Measurements from ENCODE around the gene TOM1L2.
A peak's percentile ranks its signal among the peaks of the same experiment; 100 is the strongest.
"Not testable (repeated sequence)": the region's sequence is repeated elsewhere in the genome, so short reads cannot be mapped to it uniquely, and the experiment has no call there.

The TOM1L2 gene

DNA sequence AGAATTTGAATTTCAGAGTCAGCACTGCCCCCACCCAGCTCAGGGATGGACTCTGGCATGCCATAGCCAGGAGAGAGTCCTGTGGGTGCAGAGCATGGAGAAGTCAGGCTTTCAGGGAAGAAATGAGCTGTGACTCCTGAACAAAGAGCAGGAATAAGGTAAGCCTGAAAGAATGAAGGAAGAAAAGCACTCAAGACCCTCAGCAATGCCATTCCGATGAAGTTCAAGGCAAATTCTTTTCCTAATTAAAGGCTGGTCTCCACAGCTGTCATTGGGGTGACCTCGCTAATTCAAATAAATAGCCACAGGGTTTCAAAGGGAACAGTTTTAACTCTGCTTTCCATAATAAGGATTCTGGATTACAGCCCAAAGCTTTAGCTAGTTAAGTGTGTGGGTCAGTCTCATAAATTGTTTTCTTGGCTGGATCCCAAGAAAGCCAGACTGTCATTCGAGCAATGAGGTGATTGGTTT lies 31.7 kb downstream of the TOM1L2 start:
- peak overlapping the region in 3 of 11 experiments; percentile 32 to 60 (median 48); a peak in 6 of 22 replicates for H3K4me2 ChIP-seq
- H3K27ac ChIP-seq = no peak overlapping the region
- H3K36me3 ChIP-seq = peaks cover 0 to 4% (median 0%) of the 10 kb centered on the region in 11 experiments; a peak in 1 of 22 replicates
- TF ChIP-seq Cebpa-rat (IDR thresholded peaks at IDR 0.05) = no peak
- no peak overlapping the region for H3K9ac ChIP-seq
- H3K27me3 ChIP-seq = no peaks in the 10 kb centered on the region
- peaks cover 21 to 83% (median 35%) of the 10 kb centered on the region in 10 experiments for H3K4me1 ChIP-seq
- H3K9me3 ChIP-seq (replicated peaks in 1 of 11) = no peaks in the 10 kb centered on the region
- H3K4me3 ChIP-seq = no peak overlapping the region
- H4K20me1 ChIP-seq = peaks cover 0 to 10% (median 0%) of the 10 kb centered on the region in 11 experiments; a peak in 6 of 22 replicates

DNA sequence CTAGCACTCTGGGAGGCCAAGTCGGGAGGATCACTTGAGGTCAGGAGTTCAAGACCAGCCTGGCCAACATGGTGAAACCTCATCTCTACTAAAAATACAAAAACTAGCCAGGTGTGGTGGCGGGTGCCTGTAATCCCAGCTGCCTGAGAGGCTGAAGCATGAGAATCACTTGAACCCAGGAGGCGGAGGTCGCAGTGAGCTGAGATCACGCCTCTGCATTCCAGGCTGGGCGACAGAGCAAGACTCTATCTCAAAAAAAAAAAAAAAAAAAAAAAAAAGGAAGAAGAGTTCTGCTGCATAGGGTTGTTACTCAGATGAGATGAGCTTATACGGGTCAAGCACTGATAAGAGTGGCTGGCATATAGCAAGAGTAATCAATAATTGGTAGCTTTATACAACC lies 32.3 kb downstream of the TOM1L2 start:
- peak overlapping the region in 3 of 11 experiments; percentile 32 to 60 (median 48); a peak in 5 of 22 replicates for H3K4me2 ChIP-seq
- H3K4me3 ChIP-seq; H3K36me3 ChIP-seq; H3K27me3 ChIP-seq; H3K9me3 ChIP-seq (replicated peaks in 1 of 11); H3K9ac ChIP-seq; H3K27ac ChIP-seq: not testable (repeated sequence)
- peaks cover 0 to 10% (median 0%) of the 10 kb centered on the region in 11 experiments; a peak in 6 of 22 replicates for H4K20me1 ChIP-seq
- H3K4me1 ChIP-seq = peaks cover 26 to 88% (median 40%) of the 10 kb centered on the region in 10 experiments

DNA sequence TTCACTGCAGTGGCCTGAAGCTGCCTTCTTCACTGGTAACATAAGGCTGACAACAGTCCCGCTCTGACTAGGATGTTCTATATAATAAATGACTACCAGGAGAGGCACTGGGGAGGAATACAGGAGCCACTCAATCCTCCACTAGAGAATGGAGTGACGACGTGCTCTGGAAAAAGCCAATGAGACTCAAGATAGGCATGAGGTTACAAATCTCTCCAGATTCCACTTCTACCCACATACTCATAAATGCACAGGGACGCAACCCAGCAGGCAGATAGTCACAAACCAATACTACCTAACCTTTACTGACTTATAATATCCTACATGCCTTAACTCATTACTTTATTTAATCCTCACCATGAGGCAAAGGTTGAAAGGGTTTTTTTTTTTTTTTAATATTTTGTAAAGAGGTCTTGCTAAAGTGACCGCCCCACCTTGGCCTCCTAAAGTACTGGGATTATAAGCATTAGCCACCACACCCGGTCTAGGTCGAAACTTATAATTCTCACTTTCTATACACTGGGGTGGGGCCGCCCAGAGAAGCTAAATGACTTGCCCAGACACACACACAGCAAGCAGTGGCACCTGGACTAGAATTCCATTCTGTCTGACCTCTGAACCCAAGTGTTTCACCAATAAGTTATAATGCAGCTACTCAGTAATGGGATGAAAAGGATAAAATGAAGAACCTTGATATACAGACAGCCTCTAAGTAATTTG lies 33.7 kb downstream of the TOM1L2 start:
- Histone ChIP-seq H3K36me3 (no peaks in the 10 kb centered on the region), H3K9me3 (replicated peaks in 1 of 11) (no peaks in the 10 kb centered on the region), H3K9ac (no peak overlapping the region), H3K4me1 (peaks cover 32 to 93% (median 47%) of the 10 kb centered on the region in 10 experiments), H3K4me2 (peak overlapping the region in 4 of 11 experiments; percentile 57 to 75 (median 69); a peak in 7 of 22 replicates), H4K20me1 (peaks cover 0 to 10% (median 0%) of the 10 kb centered on the region in 11 experiments; a peak in 4 of 22 replicates), H3K4me3 (no peak overlapping the region), H3K27me3 (no peaks in the 10 kb centered on the region), H3K27ac (peak overlapping the region in 3 of 11 experiments; percentile 3 to 89 (median 54); a peak in 2 of 22 replicates)
- no peak for TF ChIP-seq Cebpa-rat (IDR thresholded peaks at IDR 0.05)

DNA sequence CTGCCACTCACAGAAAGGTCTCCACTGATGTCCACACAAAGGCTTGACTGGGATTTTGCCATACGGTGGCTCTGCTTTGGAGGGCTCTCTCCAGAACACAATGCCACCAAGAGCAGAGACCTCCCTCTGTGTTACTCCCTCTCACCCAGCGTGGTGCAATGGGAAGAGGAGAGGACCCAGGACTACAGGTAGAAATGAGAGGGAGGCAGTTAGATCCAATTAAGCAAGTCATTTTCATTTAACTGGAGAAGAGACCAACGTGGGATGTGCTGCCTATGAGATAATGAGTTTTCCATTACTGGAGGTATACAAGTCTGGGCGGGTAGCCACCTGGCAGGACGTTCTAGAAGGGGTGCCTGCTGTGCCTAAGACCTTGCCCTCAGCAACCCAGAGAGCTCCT lies 34.2 kb downstream of the TOM1L2 start:
- peak overlapping the region in 5 of 11 experiments; percentile 49 to 75 (median 64); a peak in 9 of 22 replicates for H3K4me2 ChIP-seq
- H3K27me3 ChIP-seq = no peaks in the 10 kb centered on the region

DNA sequence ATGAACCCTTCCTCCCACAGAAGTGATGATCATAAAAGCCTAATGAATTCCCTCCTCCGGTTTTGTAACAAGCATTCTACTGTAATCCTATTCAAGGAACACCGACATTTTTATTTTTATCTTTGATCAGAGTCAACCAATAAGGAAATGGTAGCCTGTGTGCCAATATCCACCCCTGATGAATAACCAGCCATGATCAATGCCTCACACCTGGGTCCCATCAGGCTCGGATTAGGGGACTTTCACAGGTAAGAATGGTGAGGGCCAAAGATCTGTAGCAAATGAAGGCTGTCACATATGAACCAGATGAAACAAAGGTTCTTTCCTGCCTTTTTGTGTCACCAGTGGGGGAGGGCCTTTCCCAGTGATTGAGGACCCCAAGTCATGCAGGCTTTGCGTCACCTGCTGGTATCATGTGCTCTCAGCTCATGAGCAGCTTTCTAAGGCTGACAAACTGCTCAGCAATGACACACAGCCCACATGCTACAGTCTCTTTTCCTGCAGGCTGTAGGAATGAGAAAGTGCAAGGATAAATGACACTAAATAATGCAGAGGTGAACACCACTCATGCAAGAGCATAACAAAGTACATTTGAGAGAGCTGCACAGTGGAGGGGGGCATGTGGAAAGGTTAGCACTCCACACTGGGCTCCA lies 34.9 kb downstream of the TOM1L2 start:
- H4K20me1 ChIP-seq = peaks cover 0 to 9% (median 0%) of the 10 kb centered on the region in 11 experiments; a peak in 4 of 22 replicates
- H3K4me1 ChIP-seq = peaks cover 25 to 93% (median 43%) of the 10 kb centered on the region in 10 experiments
- H3K9ac ChIP-seq = peak overlapping the region in 1 of 11 experiments; percentile 49; a peak in 1 of 22 replicates
- H3K9me3 ChIP-seq (replicated peaks in 1 of 11) = no peaks in the 10 kb centered on the region
- peak overlapping the region in 5 of 11 experiments; percentile 49 to 75 (median 64); a peak in 11 of 22 replicates for H3K4me2 ChIP-seq
- H3K4me3 ChIP-seq = no peak overlapping the region; a peak in 1 of 20 replicates
- H3K36me3 ChIP-seq = no peaks in the 10 kb centered on the region
- TF ChIP-seq Cebpa-rat (IDR thresholded peaks at IDR 0.05) = no peak
- no peaks in the 10 kb centered on the region for H3K27me3 ChIP-seq
- H3K27ac ChIP-seq = peak overlapping the region in 5 of 11 experiments; percentile 35 to 90 (median 77); a peak in 10 of 22 replicates

More for the DNA sequence above, 34.2 kb downstream of the TOM1L2 start:
- Histone ChIP-seq H4K20me1 (peaks cover 0 to 9% (median 0%) of the 10 kb centered on the region in 11 experiments; a peak in 4 of 22 replicates), H3K9ac (no peak overlapping the region), H3K4me1 (peaks cover 27 to 93% (median 46%) of the 10 kb centered on the region in 10 experiments), H3K4me3 (no peak overlapping the region), H3K27ac (peak overlapping the region in 3 of 11 experiments; percentile 3 to 89 (median 54); a peak in 2 of 22 replicates), H3K9me3 (replicated peaks in 1 of 11) (no peaks in the 10 kb centered on the region), H3K36me3 (no peaks in the 10 kb centered on the region)
- no peak for TF ChIP-seq Cebpa-rat (IDR thresholded peaks at IDR 0.05)

DNA sequence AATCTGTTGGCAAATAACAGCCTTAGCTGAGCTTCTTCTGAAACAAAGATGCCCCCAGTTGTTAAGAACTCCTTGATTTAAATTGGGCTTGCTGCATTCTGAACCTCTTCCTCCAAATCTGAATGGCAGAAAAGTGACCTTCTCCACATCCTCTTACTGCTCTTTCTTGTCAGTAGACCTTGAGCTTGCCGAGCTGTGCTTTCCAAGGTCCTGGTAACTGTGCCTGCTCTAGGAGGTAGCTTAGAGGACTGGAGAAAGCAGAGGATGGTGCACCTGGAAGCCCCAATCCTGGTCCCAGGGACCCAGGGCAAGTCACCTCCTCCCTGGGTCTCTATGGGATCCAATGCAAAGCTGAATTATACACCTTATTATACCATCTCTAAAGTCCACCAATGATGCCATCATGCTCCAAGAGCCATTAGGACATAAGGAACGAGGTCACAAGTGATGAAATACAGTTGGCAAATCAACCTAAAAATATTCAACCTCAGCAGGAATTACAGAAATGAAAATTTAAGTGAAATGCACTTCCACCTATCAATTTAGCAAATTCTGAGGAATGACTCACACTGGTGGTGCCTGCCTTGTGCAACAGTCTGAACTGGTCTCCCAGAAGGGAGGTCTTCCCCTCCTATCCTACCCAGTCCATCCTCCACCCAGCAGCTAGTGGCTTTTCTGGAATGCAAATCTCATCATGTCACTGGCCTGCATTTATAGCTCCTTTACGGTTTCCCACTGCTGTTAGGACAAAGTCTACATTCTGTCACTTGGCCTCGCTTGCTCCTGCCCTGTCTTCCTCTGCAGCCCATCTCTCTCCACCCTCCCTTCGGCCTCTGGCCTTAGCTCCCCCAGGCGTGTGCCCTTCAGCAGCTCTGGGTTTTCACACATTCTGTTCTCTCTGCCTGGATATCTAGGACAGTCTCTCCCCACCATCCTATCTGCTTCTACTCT lies 36.6 kb downstream of the TOM1L2 start:
- Histone ChIP-seq H4K20me1 (peaks cover 0 to 9% (median 0%) of the 10 kb centered on the region in 11 experiments; a peak in 4 of 22 replicates), H3K36me3 (no peaks in the 10 kb centered on the region), H3K4me1 (peaks cover 25 to 91% (median 43%) of the 10 kb centered on the region in 10 experiments), H3K4me2 (peak overlapping the region; percentile 61 to 94 (median 74)), H3K9me3 (replicated peaks in 1 of 11) (no peaks in the 10 kb centered on the region), H3K9ac (peak overlapping the region in 10 of 11 experiments; percentile 9 to 74 (median 53); a peak in 18 of 22 replicates), H3K4me3 (0 out of 20 replicates have a peak overlapping the region, but pooled peaks of 1 of the 10 experiments have one; percentile 11), H3K27me3 (no peaks in the 10 kb centered on the region), H3K27ac (peak overlapping the region; percentile 36 to 90 (median 70))
- TF ChIP-seq Cebpa-rat (IDR thresholded peaks at IDR 0.05) = peak in 9 of 11 experiments; percentile 28 to 94 (median 72); a peak in 14 of 22 replicates

DNA sequence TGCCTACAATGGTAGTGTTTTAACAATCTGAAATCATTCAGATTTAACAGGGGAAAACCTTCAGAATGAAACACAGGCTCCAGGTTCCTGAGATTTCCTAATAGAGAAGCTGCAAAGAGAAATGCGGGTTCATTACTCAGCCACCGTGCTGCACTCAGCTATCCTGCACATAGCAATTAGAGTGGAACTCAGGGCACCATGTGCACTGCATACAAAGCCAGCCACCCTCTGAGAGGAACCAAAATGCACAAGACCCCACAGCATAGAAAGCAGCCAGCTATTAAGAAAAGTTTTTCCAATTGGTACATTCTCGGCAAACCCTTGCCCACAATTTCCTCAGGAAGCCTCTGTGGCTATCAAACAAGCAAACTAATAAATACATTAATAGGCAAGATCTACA lies 37.4 kb downstream of the TOM1L2 start:
- Histone ChIP-seq H3K9ac (peak overlapping the region in 10 of 11 experiments; percentile 2 to 74 (median 31); a peak in 18 of 22 replicates), H3K4me2 (peak overlapping the region; percentile 61 to 94 (median 74))

More for the DNA sequence above, 37.4 kb downstream of the TOM1L2 start:
- H3K4me3 ChIP-seq = 0 out of 20 replicates have a peak overlapping the region, but pooled peaks of 1 of the 10 experiments have one; percentile 11
- peak overlapping the region in 10 of 11 experiments; percentile 52 to 90 (median 72); a peak in 21 of 22 replicates for H3K27ac ChIP-seq
- H3K36me3 ChIP-seq = no peaks in the 10 kb centered on the region
- no peaks in the 10 kb centered on the region for H3K9me3 ChIP-seq (replicated peaks in 1 of 11)
- peaks cover 25 to 85% (median 43%) of the 10 kb centered on the region in 10 experiments for H3K4me1 ChIP-seq
- no peak for TF ChIP-seq Cebpa-rat (IDR thresholded peaks at IDR 0.05)
- H4K20me1 ChIP-seq = peaks cover 0 to 9% (median 0%) of the 10 kb centered on the region in 11 experiments; a peak in 4 of 22 replicates
- no peaks in the 10 kb centered on the region for H3K27me3 ChIP-seq

Measured in BLaER1 treated with 17β-estradiol and CSF1 and Interleukin-3, amounts not matched to agents 10 nM and 100 nM (cell line).